ENCODE results near the gene NFAM1.

The NFAM1 gene

GRCh38 chr22:42400811-42401534 lies 31.2 kb downstream of the NFAM1 start:
- no peaks in the 10 kb centered on the region for H3K36me3 ChIP-seq (ENCODE audit: low read length)
- no peaks in the 10 kb centered on the region for H3K9me3 ChIP-seq (ENCODE audit: insufficient read depth, low read length)
- no peak overlapping the region for H3K27ac ChIP-seq (ENCODE audit: low read depth, low read length)
- H2AFZ ChIP-seq (ENCODE audit: low read depth, low read length, severe bottlenecking), result no peak overlapping the region
- peaks cover 20% of the 10 kb centered on the region; the same call in 1 of the 2 replicates for H3F3A ChIP-seq (ENCODE audit: insufficient read depth)
- no peaks in the 10 kb centered on the region for H3K9me2 ChIP-seq (replicated peaks; ENCODE audit: insufficient read depth, low read length)
- no peaks in the 10 kb centered on the region for H4K20me1 ChIP-seq (ENCODE audit: low read depth, low read length)
- H3K4me3 ChIP-seq (ENCODE audit: insufficient read depth, low read length, poor library complexity, severe bottlenecking), result no peak overlapping the region
- no peak overlapping the region for H3K4me2 ChIP-seq (ENCODE audit: low read depth, low read length, poor library complexity, severe bottlenecking)
- no peaks in the 10 kb centered on the region for H3K79me2 ChIP-seq (ENCODE audit: insufficient read depth, low read length)
- no peaks in the 10 kb centered on the region for H3K27me3 ChIP-seq (ENCODE audit: low read length)
- no peak overlapping the region for H3K9ac ChIP-seq (ENCODE audit: low read length)
- TF ChIP-seq EZH2phosphoT487 (conservative IDR thresholded peaks at IDR 0.05; ENCODE audit: low read length), result no peak
- TF ChIP-seq, protein P1, sequence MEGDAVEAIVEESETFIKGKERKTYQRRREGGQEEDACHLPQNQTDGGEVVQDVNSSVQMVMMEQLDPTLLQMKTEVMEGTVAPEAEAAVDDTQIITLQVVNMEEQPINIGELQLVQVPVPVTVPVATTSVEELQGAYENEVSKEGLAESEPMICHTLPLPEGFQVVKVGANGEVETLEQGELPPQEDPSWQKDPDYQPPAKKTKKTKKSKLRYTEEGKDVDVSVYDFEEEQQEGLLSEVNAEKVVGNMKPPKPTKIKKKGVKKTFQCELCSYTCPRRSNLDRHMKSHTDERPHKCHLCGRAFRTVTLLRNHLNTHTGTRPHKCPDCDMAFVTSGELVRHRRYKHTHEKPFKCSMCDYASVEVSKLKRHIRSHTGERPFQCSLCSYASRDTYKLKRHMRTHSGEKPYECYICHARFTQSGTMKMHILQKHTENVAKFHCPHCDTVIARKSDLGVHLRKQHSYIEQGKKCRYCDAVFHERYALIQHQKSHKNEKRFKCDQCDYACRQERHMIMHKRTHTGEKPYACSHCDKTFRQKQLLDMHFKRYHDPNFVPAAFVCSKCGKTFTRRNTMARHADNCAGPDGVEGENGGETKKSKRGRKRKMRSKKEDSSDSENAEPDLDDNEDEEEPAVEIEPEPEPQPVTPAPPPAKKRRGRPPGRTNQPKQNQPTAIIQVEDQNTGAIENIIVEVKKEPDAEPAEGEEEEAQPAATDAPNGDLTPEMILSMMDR (IDR thresholded peaks at IDR 0.05; ENCODE audit: insufficient read depth, low read length, poor library complexity, severe bottlenecking), result no peak

DNA sequence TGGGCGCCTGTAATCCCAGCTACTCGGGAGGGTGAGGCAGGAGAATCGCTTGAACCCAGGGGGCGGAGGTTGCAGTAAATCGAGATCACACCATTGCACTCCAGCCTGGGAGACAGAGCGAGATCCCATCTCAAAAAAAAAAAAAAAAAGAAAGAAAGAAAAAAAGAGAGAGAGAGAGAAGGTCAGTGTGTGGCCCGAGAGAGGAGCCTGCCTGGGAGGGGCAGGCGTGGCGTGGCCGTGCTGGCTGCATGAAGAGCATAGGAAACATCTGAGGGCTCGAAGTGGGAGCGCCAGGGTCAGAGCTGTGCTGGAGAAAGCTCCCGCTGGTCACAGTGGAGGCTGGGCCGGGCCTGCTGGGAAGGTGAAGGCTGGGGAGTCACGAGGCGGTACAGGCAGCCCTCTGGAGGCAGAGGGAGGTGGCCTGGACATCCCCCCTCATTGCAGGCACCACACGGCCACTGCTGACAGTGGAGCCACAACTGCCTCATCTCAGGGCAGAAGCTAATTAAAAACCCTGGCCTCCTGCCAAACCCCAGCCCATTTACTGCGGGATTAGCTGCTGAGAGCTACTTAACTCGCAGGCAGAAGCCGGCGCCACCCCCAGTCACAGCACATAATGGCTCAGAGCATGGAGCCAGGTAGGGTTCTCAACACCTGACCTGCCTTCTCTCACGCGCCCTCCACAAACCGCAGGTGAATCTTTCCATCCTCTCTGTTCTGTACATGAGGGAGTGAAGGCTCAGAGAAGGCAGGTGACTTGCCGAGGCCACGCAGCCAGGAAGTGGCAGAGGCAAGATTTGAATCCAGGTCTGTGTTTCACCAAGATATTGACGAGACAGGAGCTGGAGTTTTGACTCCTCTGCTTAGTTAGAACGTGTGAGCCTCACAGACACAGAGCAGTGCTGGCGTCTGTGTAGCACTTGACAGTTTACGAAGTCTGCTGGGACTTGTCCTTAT lies 32.6 kb downstream of the NFAM1 start:
- H3K9ac ChIP-seq (ENCODE audit: low read length), result no peak overlapping the region
- H3F3A ChIP-seq (ENCODE audit: insufficient read depth), result peaks cover 22% of the 10 kb centered on the region; the same call in 1 of the 2 replicates
- H4K20me1 ChIP-seq (ENCODE audit: low read depth, low read length), result no peaks in the 10 kb centered on the region
- H3K4me2 ChIP-seq (ENCODE audit: low read depth, low read length, poor library complexity, severe bottlenecking), result peak overlapping the region; percentile 11
- no peak for TF ChIP-seq EZH2phosphoT487 (conservative IDR thresholded peaks at IDR 0.05; ENCODE audit: low read length)
- TF ChIP-seq, protein P1 (IDR thresholded peaks at IDR 0.05; ENCODE audit: insufficient read depth, low read length, poor library complexity, severe bottlenecking), result no peak
- no peaks in the 10 kb centered on the region for H3K9me3 ChIP-seq (ENCODE audit: insufficient read depth, low read length)
- no peaks in the 10 kb centered on the region for H3K79me2 ChIP-seq (ENCODE audit: insufficient read depth, low read length)
- H3K4me3 ChIP-seq (ENCODE audit: insufficient read depth, low read length, poor library complexity, severe bottlenecking), result no peak overlapping the region
- H3K9me2 ChIP-seq (replicated peaks; ENCODE audit: insufficient read depth, low read length), result no peaks in the 10 kb centered on the region
- H3K27ac ChIP-seq (ENCODE audit: low read depth, low read length), result no peak overlapping the region
- H3K27me3 ChIP-seq (ENCODE audit: low read length), result no peaks in the 10 kb centered on the region
- no peak overlapping the region for H2AFZ ChIP-seq (ENCODE audit: low read depth, low read length, severe bottlenecking)
- H3K36me3 ChIP-seq (ENCODE audit: low read length), result no peaks in the 10 kb centered on the region

GRCh38 chr22:42397332-42398249 lies 34.6 kb downstream of the NFAM1 start:
- Histone ChIP-seq H3K27me3 (ENCODE audit: low read length) (no peaks in the 10 kb centered on the region), H3K9me3 (ENCODE audit: insufficient read depth, low read length) (no peaks in the 10 kb centered on the region), H3K4me2 (ENCODE audit: low read depth, low read length, poor library complexity, severe bottlenecking) (peak overlapping the region; percentile 50), H3K4me3 (ENCODE audit: insufficient read depth, low read length, poor library complexity, severe bottlenecking) (peak overlapping the region; percentile 8), H3K9me2 (replicated peaks; ENCODE audit: insufficient read depth, low read length) (no peaks in the 10 kb centered on the region), H3K79me2 (ENCODE audit: insufficient read depth, low read length) (no peaks in the 10 kb centered on the region), H3K36me3 (ENCODE audit: low read length) (no peaks in the 10 kb centered on the region), H3F3A (ENCODE audit: insufficient read depth) (peaks cover 22% of the 10 kb centered on the region; the same call in 1 of the 2 replicates), H3K27ac (ENCODE audit: low read depth, low read length) (peak overlapping the region; percentile 60), H3K9ac (ENCODE audit: low read length) (peak overlapping the region; percentile 24; the same call in 1 of the 2 replicates), H2AFZ (ENCODE audit: low read depth, low read length, severe bottlenecking) (no peak overlapping the region), H4K20me1 (ENCODE audit: low read depth, low read length) (no peaks in the 10 kb centered on the region)
- no peak for TF ChIP-seq EZH2phosphoT487 (conservative IDR thresholded peaks at IDR 0.05; ENCODE audit: low read length)
- TF ChIP-seq, protein P1 (IDR thresholded peaks at IDR 0.05; ENCODE audit: insufficient read depth, low read length, poor library complexity, severe bottlenecking), result no peak
